GM12878 (cell line): Measurements from ENCODE around the gene RPL10. TPM values are rescaled to one million over a fixed set of nuclear protein-coding genes. Genes with fewer than 3 reads are reported as not detected.

Experiments
- ATAC-seq: fragments of 200-7000 bp; cut with Tn5 transposase; 3 replicates; pipeline ENCODE4 v1.9.1; 2020; ENCODE audit warnings: mild to moderate bottlenecking, moderate library complexity
- BruUV-seq: library from RNA; stranded (reverse); fragments of 400-500 nt; replicated peaks from 2 replicates; lab custom pipeline; 2021; lab: Mats Ljungman, UMichigan
- CTCF ChIA-PET: fragments of 300-600 bp; sonication (Branson Sonifier 250); formaldehyde crosslinking; extraction: SDS; loops from one replicate; lab custom pipeline; 2021; ENCODE audit warnings: inconsistent platforms; lab: Yijun Ruan, JAX
- POLR2A ChIA-PET: fragments of 350-600 bp; formaldehyde crosslinking; extraction: SDS; loops from one replicate; lab custom pipeline; 2021; ENCODE audit warnings: inconsistent platforms; lab: Charles Lee
- RAD21 ChIA-PET: fragments of 300-600 bp; sonication (Branson Sonifier 250); formaldehyde crosslinking; loops from one replicate; lab custom pipeline; 2023; ENCODE audit warnings: antibody characterized with exemption; ENCODE audit not compliant: unreplicated experiment; lab: Charles Lee
- SMC1A ChIA-PET: fragments of 300-600 bp; sonication (Branson Sonifier 250); formaldehyde crosslinking; loops from one replicate; lab custom pipeline; 2023; ENCODE audit not compliant: unreplicated experiment, uncharacterized antibody; lab: Charles Lee
- DNase-seq: peaks from one replicate; pipeline ENCODE4 v3.0.0-alpha.2; 2011; ENCODE audit warnings: low read depth, low spot score
- FAIRE-seq: peaks from 3 replicates; lab custom pipeline; 2011; peaks lifted over from hg19 to GRCh38; lab: Jason Lieb, UNC
- H2AFZ ChIP-seq: 2 replicates; pipeline ENCODE4 v1.6.0; 2011; ENCODE audit warnings: low read depth, low read length, control low read depth; ENCODE audit not compliant: control insufficient read depth
- H3K27ac ChIP-seq: 2 replicates; pipeline ENCODE4 v1.5.1; 2011; ENCODE audit warnings: control low read depth; ENCODE audit not compliant: control insufficient read depth, insufficient read depth
- H3K27me3 ChIP-seq, 2 experiments: replicated peaks in 1 of 2; 2 replicates each; pipeline versions ENCODE4 v1.6.0 to v1.6.1; 2011; ENCODE audit warnings: low read length in 1 of 2; ENCODE audit not compliant: control insufficient read depth in 2 of 2, insufficient read depth in 2 of 2
- H3K36me3 ChIP-seq, 2 experiments: 2 replicates each; pipeline ENCODE4 v1.5.1; 2011; ENCODE audit warnings: low read length in 1 of 2; ENCODE audit not compliant: control insufficient read depth in 2 of 2, insufficient read depth in 2 of 2
- H3K4me1 ChIP-seq: 2 replicates; pipeline ENCODE4 v1.6.1; 2011; ENCODE audit warnings: mild to moderate bottlenecking, low read length, moderate library complexity, mixed read lengths; ENCODE audit not compliant: control insufficient read depth, insufficient read depth
- H3K4me2 ChIP-seq: 2 replicates; pipeline ENCODE4 v1.6.0; 2011; ENCODE audit warnings: control low read depth; ENCODE audit not compliant: control insufficient read depth, insufficient read depth
- H3K4me3 ChIP-seq: fragments of 200-600 bp; sonication (generic); 2 replicates; pipeline ENCODE4 v1.5.1; 2016
- H3K79me2 ChIP-seq: 2 replicates; pipeline ENCODE4 v1.6.0; 2011; ENCODE audit warnings: low read length; ENCODE audit not compliant: control insufficient read depth, insufficient read depth
- H3K9ac ChIP-seq: 2 replicates; pipeline ENCODE4 v1.8.0; 2011; ENCODE audit warnings: low read length, control low read depth, mixed read lengths; ENCODE audit not compliant: control insufficient read depth, insufficient read depth
- H3K9me3 ChIP-seq: replicated peaks from 3 replicates; pipeline ENCODE4 v1.5.1; 2011; ENCODE audit warnings: mild to moderate bottlenecking, low read length; ENCODE audit not compliant: control insufficient read depth, insufficient read depth
- H4K20me1 ChIP-seq: 2 replicates; pipeline ENCODE4 v1.6.0; 2011; ENCODE audit not compliant: control insufficient read depth, insufficient read depth
- BHLHE40 ChIP-seq, 2 experiments: fragments of 450-650 bp in 1 of 2; IDR thresholded peaks; 2 replicates each; pipeline ENCODE4 v1.6.1; 2011 to 2017; ENCODE audit warnings: low read depth in 2 of 2, borderline replicate concordance in 1 of 2, improper control_type of control experiment in 1 of 2, low read length in 1 of 2, mild to moderate bottlenecking in 1 of 2
- BMI1 ChIP-seq: fragments of 450-650 bp; IDR thresholded peaks from 2 replicates; pipeline ENCODE4 v1.6.1; 2016; ENCODE audit warnings: mild to moderate bottlenecking, moderate library complexity, borderline replicate concordance
- CBFB ChIP-seq: IDR thresholded peaks from 2 replicates; pipeline ENCODE4 v1.6.1; 2016; ENCODE audit warnings: antibody characterized with exemption, low read depth
- NFYA ChIP-seq: IDR thresholded peaks from 2 replicates; pipeline ENCODE4 v1.6.1; 2011; ENCODE audit warnings: low read depth, mild to moderate bottlenecking, low read length, improper control_type of control experiment, borderline replicate concordance
- ZSCAN29 ChIP-seq: fragments of 450-650 bp; IDR thresholded peaks from 2 replicates; pipeline ENCODE4 v1.6.1; 2017; ENCODE audit warnings: mild to moderate bottlenecking, moderate library complexity
- ZZZ3 ChIP-seq: IDR thresholded peaks from 2 replicates; pipeline ENCODE4 v1.6.1; 2011; ENCODE audit warnings: low read depth; ENCODE audit not compliant: control insufficient read depth, insufficient read length
- WGBS: methylation state at CpG from one replicate; pipeline ENCODE4 v1.1.6; 2016; ENCODE audit warnings: low lambda C conversion rate; ENCODE audit not compliant: insufficient replicate concordance, insufficient coverage; ENCODE audit errors: missing lambda C conversion rate; 5-methylcytosine and 5-hydroxymethylcytosine counted together
- in situ Hi-C: fragments of 300-500 bp; cut with MboI; formaldehyde crosslinking; loops from 9 replicates; pipeline ENCODE4 v1.14.3; 2018; ENCODE audit warnings: mixed read lengths
- intact Hi-C: fragments of 100-400 bp; cut with micrococcal nuclease; formaldehyde crosslinking; loops from one replicate; pipeline ENCODE4 v1.14.2; 2022; ENCODE audit not compliant: unreplicated experiment
- polyA plus RNA-seq, 11 experiments: library from polyadenylated mRNA; depleted of rRNA in 4 of 11; unstranded in 6 of 11; stranded (reverse) in 5 of 11; fragments of >200 nt; fragmentation: Nextera tagmentation in 4 of 11; fragmentation: Illumina TruSeq in 1 of 11; extraction: Ambion mirVana in 4 of 11; extraction: Trizol in 1 of 11; gene quantifications; 1 replicate in 1 of 11; 2 replicates in 10 of 11; pipeline versions ENCODE4 v1.2.1 to v1.2.3, GENCODE V29; 2011 to 2016; ENCODE audit warnings: inconsistent platforms in 2 of 11, missing spikeins in 2 of 11, low read depth in 1 of 11
- total RNA-seq, 4 experiments: library from RNA; depleted of rRNA in 3 of 4; stranded (reverse); fragments of >200 nt in 3 of 4; fragmentation: Illumina TruSeq in 1 of 4; extraction: Trizol in 1 of 4; gene quantifications; 2 replicates each; pipeline versions ENCODE4 v1.2.1 to v1.2.3, GENCODE V29; 2013 to 2021
- TF ChIP-seq, protein P1 (sequence below): fragments of 150-350 bp; IDR thresholded peaks from 2 replicates; pipeline ENCODE4 v1.6.1; 2016; ENCODE audit warnings: low read depth, low read length

The RPL10 gene
- total and polyA plus RNA-seq, 10 of the 15 experiments (the other 5 are each of a cell fraction or from before 2014, with no cell fraction given), result 1,938 to 7,222 (median 4,494) TPM

- Histone ChIP-seq H3K4me2 (no peak overlapping the region), H3K9me3 (no peaks in the 10 kb centered on the region; the same call in 2 of the 3 replicates), H3K27me3 (no peaks in the 10 kb centered on the region), H3K9ac (no peak overlapping the region), H3K79me2 (peaks cover 12% of the 10 kb centered on the region), H3K27ac (no peak overlapping the region), H3K4me1 (no peaks in the 10 kb centered on the region), H2AFZ (no peak overlapping the region), H4K20me1 (no peaks in the 10 kb centered on the region), H3K4me3 (no peak overlapping the region), H3K36me3 (peaks cover 0 to 2% of the 10 kb centered on the region in 2 experiments; a peak in 1 of 4 replicates)
- ChIA-PET POLR2A (no interaction called here), SMC1A (no interaction called here), RAD21 (no interaction called here), CTCF (no interaction called here)
- WGBS, result 59% methylated on average over 4 of the region's 5 CpGs
- no peak for ATAC-seq
- intact Hi-C loops, result no loop called here
- in situ Hi-C loops, result no loop called here
- no TSS peak for BruUV-seq
- FAIRE-seq, result no peak
- TF ChIP-seq NFYA, result no peak
- DNase-seq, result no peak
Observed at GRCh38 chrX:154431341-154431740, 33.2 kb downstream of the RPL10 start.

DNA sequence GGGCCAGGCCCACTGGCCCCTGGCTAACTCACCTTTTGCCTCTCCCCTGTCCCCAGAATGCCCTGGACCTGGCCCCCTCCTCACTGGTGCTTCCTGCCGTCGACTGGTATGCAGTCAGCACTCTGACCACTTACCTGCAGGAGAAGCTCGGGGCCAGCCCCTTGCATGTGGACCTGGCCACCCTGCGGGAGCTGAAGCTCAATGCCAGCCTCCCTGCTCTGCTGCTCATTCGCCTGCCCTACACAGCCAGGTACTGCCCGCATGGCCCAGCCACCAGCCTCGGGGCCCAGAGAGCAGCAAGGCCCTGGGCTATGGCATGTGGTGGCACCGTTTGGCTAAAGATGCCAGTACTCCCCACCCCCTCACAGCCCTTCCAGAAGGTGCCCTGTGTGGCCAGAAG is 34.0 kb downstream of the RPL10 start:
- SMC1A ChIA-PET, result no interaction called here
- Histone ChIP-seq H3K9me3 (no peaks in the 10 kb centered on the region; the same call in 2 of the 3 replicates), H2AFZ (no peak overlapping the region), H3K4me1 (no peaks in the 10 kb centered on the region), H3K27me3 (no peaks in the 10 kb centered on the region), H3K4me3 (no peak overlapping the region), H3K36me3 (peaks cover 0 to 2% of the 10 kb centered on the region in 2 experiments; a peak in 1 of 4 replicates), H3K79me2 (peaks cover 14% of the 10 kb centered on the region), H4K20me1 (no peaks in the 10 kb centered on the region), H3K9ac (no peak overlapping the region), H3K27ac (no peak overlapping the region), H3K4me2 (no peak overlapping the region)
- POLR2A ChIA-PET, result no interaction called here
- ATAC-seq (no peak), FAIRE-seq (no peak), DNase-seq (no peak)
- RAD21 ChIA-PET, result no interaction called here
- intact Hi-C loops, result no loop called here
- in situ Hi-C loops, result no loop called here
- no peak for TF ChIP-seq BMI1
- no peak for TF ChIP-seq ZSCAN29
- no peak for TF ChIP-seq BHLHE40 (IDR thresholded peaks at IDR 0.05; ENCODE audit: borderline replicate concordance in 1 of 2, low read depth in 2 of 2, low read length in 1 of 2)
- TF ChIP-seq, protein P1, sequence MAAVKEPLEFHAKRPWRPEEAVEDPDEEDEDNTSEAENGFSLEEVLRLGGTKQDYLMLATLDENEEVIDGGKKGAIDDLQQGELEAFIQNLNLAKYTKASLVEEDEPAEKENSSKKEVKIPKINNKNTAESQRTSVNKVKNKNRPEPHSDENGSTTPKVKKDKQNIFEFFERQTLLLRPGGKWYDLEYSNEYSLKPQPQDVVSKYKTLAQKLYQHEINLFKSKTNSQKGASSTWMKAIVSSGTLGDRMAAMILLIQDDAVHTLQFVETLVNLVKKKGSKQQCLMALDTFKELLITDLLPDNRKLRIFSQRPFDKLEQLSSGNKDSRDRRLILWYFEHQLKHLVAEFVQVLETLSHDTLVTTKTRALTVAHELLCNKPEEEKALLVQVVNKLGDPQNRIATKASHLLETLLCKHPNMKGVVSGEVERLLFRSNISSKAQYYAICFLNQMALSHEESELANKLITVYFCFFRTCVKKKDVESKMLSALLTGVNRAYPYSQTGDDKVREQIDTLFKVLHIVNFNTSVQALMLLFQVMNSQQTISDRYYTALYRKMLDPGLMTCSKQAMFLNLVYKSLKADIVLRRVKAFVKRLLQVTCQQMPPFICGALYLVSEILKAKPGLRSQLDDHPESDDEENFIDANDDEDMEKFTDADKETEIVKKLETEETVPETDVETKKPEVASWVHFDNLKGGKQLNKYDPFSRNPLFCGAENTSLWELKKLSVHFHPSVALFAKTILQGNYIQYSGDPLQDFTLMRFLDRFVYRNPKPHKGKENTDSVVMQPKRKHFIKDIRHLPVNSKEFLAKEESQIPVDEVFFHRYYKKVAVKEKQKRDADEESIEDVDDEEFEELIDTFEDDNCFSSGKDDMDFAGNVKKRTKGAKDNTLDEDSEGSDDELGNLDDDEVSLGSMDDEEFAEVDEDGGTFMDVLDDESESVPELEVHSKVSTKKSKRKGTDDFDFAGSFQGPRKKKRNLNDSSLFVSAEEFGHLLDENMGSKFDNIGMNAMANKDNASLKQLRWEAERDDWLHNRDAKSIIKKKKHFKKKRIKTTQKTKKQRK, result no peak
- no peak for TF ChIP-seq ZZZ3
- no peak for TF ChIP-seq CBFB
- 65% methylated on average over 8 of the region's 8 CpGs for WGBS
- no TSS peak for BruUV-seq
- CTCF ChIA-PET, result no interaction called here
